ENCODE data around the gene PIM1.

The PIM1 gene

GRCh38 chr6:37145443-37145842 is 24.5 kb upstream of the PIM1 start:
- DNase-seq (ENCODE audit: low read depth), result no peak
- no peak overlapping the region for H3K4me3 ChIP-seq (replicated peaks; ENCODE audit: low read depth, low read length)
- no peak for TF ChIP-seq CTCF (IDR thresholded peaks at IDR 0.05; ENCODE audit: low read length, missing control alignments)

DNA sequence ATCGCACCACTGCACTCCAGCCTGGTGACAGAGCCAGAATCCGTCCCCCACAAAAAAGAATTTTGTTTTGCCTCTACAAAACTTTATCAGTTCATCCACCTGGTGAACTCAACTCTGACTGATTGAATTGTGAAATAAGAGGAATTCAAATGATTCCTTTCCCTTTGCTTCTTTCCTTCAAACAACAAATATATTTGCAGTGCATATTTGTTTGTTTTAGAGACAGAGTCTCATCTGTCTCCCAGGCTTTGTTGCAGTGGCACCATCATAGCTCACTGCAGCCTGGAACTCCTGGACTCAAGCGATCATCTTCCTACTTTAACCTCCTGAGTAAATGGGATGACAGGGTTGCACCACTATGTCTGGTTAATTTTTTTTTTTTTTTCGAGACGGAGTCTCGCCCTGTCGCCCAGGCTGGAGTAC is 23.2 kb upstream of the PIM1 start:
- DNase-seq (ENCODE audit: low read depth), result no peak
- TF ChIP-seq CTCF (IDR thresholded peaks at IDR 0.05; ENCODE audit: low read length, missing control alignments), result no peak
- H3K4me3 ChIP-seq (replicated peaks; ENCODE audit: low read depth, low read length), result no peak overlapping the region

- no peak for DNase-seq (ENCODE audit: low read depth)
- TF ChIP-seq CTCF (IDR thresholded peaks at IDR 0.05; ENCODE audit: low read length, missing control alignments), result no peak
- H3K4me3 ChIP-seq (replicated peaks; ENCODE audit: low read depth, low read length), result no peak overlapping the region
Measured at GRCh38 chr6:37149745-37150144, 20.2 kb upstream of the PIM1 start.

- TF ChIP-seq CTCF (IDR thresholded peaks at IDR 0.05; ENCODE audit: low read length, missing control alignments), result no peak
- H3K4me3 ChIP-seq (replicated peaks; ENCODE audit: low read depth, low read length), result no peak overlapping the region
- DNase-seq (ENCODE audit: low read depth), result no peak
Measured at GRCh38 chr6:37150314-37150713, 19.6 kb upstream of the PIM1 start.

DNA sequence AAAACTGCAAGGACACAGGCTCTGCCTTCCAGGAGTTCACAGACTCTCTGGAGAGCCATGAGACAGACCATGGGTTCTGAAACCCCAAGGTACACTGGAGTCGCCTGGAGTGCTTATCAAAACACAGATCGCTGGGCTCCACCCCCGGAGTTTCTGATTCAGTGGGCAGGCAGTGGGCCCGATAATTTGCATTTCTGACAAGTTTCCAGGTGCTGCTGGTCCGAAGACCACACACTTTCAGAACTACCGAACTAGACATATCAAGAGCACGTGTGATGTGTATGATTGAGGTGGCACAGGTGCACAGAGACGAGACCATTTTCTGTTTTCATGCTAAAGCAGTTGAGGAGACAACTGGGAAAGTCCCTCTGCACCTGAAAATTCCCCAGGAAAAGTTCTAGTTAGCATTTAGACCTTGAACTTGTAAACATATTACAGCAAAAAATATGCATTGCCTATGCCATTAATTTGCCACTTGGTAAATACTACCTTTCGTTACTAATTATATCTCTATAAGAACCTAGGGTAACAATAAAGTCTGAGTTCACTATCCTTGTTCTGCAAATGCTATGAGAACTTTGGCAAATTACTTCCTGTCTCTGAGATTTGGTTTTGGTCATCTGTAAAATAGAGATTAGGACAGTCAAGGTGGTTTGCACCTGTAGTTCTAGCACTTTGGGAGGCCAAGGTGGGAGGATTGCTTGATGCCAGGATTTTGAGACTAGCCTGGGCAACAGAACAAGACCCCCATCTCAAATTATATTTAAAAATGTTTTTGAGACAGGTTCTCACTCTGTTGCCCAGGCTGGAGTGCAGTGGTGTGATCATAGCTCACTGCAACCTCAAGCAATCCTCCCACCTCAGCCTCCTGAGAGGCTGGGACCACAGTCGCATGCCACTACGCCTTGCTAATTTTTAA is 14.3 kb upstream of the PIM1 start:
- no peak for TF ChIP-seq CTCF (IDR thresholded peaks at IDR 0.05; ENCODE audit: low read length, missing control alignments)
- H3K4me3 ChIP-seq (replicated peaks; ENCODE audit: low read depth, low read length), result no peak overlapping the region
- no peak for DNase-seq (ENCODE audit: low read depth)

DNA sequence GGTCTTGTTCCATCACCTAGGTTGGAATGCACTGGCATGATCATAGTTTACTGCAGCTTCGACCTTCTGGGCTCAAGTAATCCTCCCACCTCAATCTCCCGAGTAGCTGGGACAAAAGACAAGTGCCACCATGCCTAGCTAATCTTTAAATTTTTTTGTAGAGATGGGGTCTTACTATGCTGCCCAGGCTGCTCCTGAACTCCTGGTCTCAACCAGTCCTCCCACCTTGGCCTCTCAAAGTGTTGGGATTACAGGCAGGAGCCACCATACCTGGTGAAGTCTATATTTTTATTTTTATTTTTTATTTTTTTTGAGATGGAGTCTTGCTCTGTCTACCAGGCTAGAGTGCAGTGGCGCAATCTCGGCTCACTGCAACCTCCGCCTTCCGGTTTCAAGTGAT is 11.4 kb upstream of the PIM1 start:
- H3K4me3 ChIP-seq (replicated peaks; ENCODE audit: low read depth, low read length), result no peak overlapping the region
- no peak for TF ChIP-seq CTCF (IDR thresholded peaks at IDR 0.05; ENCODE audit: low read length, missing control alignments)
- no peak for DNase-seq (ENCODE audit: low read depth)

All from fibroblast of pulmonary artery (primary cell).